GM12801 (cell line): ENCODE measurements around the gene NGFR.

ENCODE experiments used
- TF ChIP-seq, protein P1 (sequence below): IDR thresholded peaks from one replicate; pipeline ENCODE4 v1.5.1; 2011; ENCODE audit warnings: control low read depth; ENCODE audit not compliant: insufficient read length; ENCODE audit errors: extremely low read depth

Gene NGFR

DNA sequence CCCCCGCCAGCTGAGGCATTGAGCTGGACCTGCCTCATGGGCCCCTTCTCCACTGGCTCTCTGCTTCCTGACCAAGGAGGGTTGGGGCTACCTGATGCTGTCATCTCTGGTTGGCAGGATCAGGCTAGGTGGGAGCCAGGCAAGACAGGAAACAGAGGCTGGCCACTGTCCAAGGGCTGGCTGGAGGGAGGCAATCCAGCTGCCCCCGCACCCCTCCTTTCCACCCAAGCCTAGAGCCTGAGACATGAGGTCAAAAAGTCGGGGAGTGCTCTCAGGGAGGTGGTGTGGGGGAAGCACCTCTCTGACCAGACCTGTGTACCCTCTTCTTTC lies 14.5 kb downstream of the NGFR start:
- TF ChIP-seq, protein P1, sequence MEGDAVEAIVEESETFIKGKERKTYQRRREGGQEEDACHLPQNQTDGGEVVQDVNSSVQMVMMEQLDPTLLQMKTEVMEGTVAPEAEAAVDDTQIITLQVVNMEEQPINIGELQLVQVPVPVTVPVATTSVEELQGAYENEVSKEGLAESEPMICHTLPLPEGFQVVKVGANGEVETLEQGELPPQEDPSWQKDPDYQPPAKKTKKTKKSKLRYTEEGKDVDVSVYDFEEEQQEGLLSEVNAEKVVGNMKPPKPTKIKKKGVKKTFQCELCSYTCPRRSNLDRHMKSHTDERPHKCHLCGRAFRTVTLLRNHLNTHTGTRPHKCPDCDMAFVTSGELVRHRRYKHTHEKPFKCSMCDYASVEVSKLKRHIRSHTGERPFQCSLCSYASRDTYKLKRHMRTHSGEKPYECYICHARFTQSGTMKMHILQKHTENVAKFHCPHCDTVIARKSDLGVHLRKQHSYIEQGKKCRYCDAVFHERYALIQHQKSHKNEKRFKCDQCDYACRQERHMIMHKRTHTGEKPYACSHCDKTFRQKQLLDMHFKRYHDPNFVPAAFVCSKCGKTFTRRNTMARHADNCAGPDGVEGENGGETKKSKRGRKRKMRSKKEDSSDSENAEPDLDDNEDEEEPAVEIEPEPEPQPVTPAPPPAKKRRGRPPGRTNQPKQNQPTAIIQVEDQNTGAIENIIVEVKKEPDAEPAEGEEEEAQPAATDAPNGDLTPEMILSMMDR = no peak

DNA sequence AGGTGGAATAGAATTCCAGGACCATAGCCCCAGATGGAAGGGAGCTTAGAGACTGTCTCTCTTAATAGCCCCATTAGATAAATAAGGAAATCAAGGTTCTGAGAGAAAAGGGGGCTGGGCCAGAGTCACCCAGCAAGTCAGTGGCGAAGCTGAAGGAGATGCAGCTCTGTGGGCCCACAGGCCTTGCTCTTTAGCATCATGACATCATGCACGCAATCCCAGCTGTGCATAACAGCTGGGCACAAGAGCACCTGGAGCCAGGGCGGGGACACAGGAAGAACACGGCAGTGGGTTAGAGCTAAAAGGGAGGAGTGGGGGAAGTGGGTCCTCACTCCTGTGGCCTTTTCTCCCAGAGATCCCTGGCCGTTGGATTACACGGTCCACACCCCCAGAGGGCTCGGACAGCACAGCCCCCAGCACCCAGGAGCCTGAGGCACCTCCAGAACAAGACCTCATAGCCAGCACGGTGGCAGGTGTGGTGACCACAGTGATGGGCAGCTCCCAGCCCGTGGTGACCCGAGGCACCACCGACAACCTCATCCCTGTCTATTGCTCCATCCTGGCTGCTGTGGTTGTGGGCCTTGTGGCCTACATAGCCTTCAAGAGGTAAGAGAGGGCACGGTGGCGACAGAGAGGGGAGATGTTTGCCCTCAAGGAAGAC lies 15.1 kb downstream of the NGFR start:
- TF ChIP-seq, protein P1 = no peak

DNA sequence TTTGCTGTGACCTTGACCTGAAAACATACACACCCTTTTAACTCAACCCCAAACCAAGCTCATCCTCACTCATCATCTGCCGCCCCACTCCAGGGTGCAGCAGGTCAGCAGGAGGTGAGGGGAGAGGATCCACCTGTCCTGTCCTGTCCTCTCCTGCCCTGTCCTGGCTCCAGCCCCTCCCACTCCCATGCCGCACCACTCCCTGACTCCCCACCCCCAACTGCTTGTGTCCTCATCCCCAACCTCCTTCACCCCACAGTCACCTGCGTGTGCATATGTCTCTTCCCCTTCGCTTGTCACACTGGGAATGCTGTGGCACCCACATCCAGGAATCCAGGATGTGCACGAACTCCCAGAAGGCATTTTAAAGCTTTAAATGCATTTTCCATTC lies 15.6 kb downstream of the NGFR start:
- TF ChIP-seq, protein P1 = no peak

DNA sequence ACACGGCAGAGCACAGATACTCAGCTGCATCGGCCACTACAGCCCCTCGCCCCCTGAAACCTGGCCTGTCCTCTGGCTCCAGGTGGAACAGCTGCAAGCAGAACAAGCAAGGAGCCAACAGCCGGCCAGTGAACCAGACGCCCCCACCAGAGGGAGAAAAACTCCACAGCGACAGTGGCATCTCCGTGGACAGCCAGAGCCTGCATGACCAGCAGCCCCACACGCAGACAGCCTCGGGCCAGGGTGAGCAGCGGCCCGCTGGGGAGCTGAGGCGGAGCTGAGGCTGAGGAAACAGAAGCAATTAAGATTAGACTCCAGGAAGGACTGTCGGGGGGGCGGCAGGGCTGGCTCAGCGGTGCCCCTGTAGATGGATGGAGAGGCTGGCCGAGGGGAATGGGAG lies 16.7 kb downstream of the NGFR start:
- TF ChIP-seq, protein P1 = no peak

DNA sequence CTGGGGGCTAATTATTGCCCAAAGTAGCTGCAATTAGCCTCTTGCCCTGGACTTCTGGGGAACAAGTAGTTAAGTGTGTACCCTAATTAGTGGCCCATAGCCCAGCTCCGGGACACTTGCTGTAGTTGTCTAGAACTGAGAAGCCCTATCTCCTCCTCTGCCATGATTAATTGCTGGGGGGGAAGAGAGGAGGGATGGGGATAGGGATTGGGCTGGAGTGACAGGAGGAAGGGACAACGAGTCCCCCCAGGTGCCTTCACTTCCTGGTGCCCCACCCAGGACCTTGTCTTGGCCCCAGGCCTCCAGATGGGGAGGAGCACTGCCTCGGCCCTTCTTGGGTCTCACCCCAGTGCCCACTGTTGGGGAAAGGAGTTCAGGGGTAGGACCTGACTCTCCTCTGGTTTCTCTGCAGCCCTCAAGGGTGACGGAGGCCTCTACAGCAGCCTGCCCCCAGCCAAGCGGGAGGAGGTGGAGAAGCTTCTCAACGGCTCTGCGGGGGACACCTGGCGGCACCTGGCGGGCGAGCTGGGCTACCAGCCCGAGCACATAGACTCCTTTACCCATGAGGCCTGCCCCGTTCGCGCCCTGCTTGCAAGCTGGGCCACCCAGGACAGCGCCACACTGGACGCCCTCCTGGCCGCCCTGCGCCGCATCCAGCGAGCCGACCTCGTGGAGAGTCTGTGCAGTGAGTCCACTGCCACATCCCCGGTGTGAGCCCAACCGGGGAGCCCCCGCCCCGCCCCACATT lies 17.4 kb downstream of the NGFR start:
- TF ChIP-seq, protein P1 = no peak

DNA sequence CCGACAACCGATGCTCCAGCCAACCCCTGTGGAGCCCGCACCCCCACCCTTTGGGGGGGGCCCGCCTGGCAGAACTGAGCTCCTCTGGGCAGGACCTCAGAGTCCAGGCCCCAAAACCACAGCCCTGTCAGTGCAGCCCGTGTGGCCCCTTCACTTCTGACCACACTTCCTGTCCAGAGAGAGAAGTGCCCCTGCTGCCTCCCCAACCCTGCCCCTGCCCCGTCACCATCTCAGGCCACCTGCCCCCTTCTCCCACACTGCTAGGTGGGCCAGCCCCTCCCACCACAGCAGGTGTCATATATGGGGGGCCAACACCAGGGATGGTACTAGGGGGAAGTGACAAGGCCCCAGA lies 17.9 kb downstream of the NGFR start:
- TF ChIP-seq, protein P1 = no peak

DNA sequence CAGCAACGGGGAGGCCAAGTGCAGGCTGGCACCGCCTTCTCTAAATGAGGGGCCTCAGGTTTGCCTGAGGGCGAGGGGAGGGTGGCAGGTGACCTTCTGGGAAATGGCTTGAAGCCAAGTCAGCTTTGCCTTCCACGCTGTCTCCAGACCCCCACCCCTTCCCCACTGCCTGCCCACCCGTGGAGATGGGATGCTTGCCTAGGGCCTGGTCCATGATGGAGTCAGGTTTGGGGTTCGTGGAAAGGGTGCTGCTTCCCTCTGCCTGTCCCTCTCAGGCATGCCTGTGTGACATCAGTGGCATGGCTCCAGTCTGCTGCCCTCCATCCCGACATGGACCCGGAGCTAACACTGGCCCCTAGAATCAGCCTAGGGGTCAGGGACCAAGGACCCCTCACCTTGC lies 18.5 kb downstream of the NGFR start:
- TF ChIP-seq, protein P1 = no peak
